CD4-positive, alpha-beta T cell treated with Interleukin-15 for 1 hour (primary cell): ENCODE data around the gene MAP2.

Experiments
- DNase-seq: peaks from one replicate; pipeline ENCODE4 v3.0.0-alpha.2; 2020

The MAP2 gene

GRCh38 chr2:209600341-209601171, 176.7 kb downstream of the MAP2 start:
- DNase-seq, result no peak

GRCh38 chr2:209601497-209601896, 177.7 kb downstream of the MAP2 start:
- DNase-seq, result no peak

- no peak for DNase-seq
Measured at GRCh38 chr2:209602259-209602658, 178.4 kb downstream of the MAP2 start.

- DNase-seq, result no peak
Measured at GRCh38 chr2:209609531-209609930, 185.7 kb downstream of the MAP2 start.

GRCh38 chr2:209610631-209611030, 186.8 kb downstream of the MAP2 start:
- no peak for DNase-seq

- DNase-seq, result no peak
Measured at GRCh38 chr2:209613649-209614305, 189.9 kb downstream of the MAP2 start.

GRCh38 chr2:209614690-209615369, 191.0 kb downstream of the MAP2 start:
- no peak for DNase-seq

- DNase-seq, result no peak
Measured at GRCh38 chr2:209619782-209620181, 195.9 kb downstream of the MAP2 start.

- DNase-seq, result no peak
Measured at GRCh38 chr2:209624192-209624938, 200.5 kb downstream of the MAP2 start.

GRCh38 chr2:209629597-209629996, 205.8 kb downstream of the MAP2 start:
- DNase-seq, result no peak

GRCh38 chr2:209633911-209634310, 210.1 kb downstream of the MAP2 start:
- DNase-seq, result no peak

GRCh38 chr2:209636076-209636475, 212.2 kb downstream of the MAP2 start:
- DNase-seq, result no peak

GRCh38 chr2:209637293-209637692, 213.4 kb downstream of the MAP2 start:
- no peak for DNase-seq

GRCh38 chr2:209638346-209638745, 214.5 kb downstream of the MAP2 start:
- no peak for DNase-seq

- no peak for DNase-seq
Measured at GRCh38 chr2:209640358-209640757, 216.5 kb downstream of the MAP2 start.

GRCh38 chr2:209642146-209642820, 218.4 kb downstream of the MAP2 start:
- DNase-seq, result no peak

- DNase-seq, result no peak
Measured at GRCh38 chr2:209644842-209645241, 221.0 kb downstream of the MAP2 start.

- DNase-seq, result no peak
Measured at GRCh38 chr2:209648714-209649113, 224.9 kb downstream of the MAP2 start.

- DNase-seq, result no peak
Measured at GRCh38 chr2:209653134-209653533, 229.3 kb downstream of the MAP2 start.

- no peak for DNase-seq
Measured at GRCh38 chr2:209661286-209661894, 237.5 kb downstream of the MAP2 start.

GRCh38 chr2:209662021-209662420, 238.2 kb downstream of the MAP2 start:
- no peak for DNase-seq

GRCh38 chr2:209663139-209663538, 239.3 kb downstream of the MAP2 start:
- no peak for DNase-seq
